ENCODE measurements around the gene VGF. TPM values are rescaled to one million over a fixed set of nuclear protein-coding genes. Genes with fewer than 3 reads are reported as not detected.
"Not testable (repeated sequence)": the region's sequence is repeated elsewhere in the genome, so short reads cannot be mapped to it uniquely, and the experiment has no call there.

VGF gene
- total RNA-seq, 1 experiment from 2014 or later: 11.2 TPM

GRCh38 chr7:101122933-101123702 is 42.3 kb downstream of the VGF start:
- intact Hi-C loops (cut with micrococcal nuclease): no loop called here
- H3K36me3 Mint-ChIP-seq (ENCODE audit: insufficient read depth, unreplicated experiment): peaks cover 11% of the 10 kb centered on the region
- no peaks in the 10 kb centered on the region for H3K27me3 Mint-ChIP-seq (ENCODE audit: insufficient read depth, unreplicated experiment)

GRCh38 chr7:101121991-101122932 is 43.1 kb downstream of the VGF start:
- Mint-ChIP-seq H3K4me1 (ENCODE audit: insufficient read depth, unreplicated experiment) (peaks cover 36% of the 10 kb centered on the region), H3K27me3 (ENCODE audit: insufficient read depth, unreplicated experiment) (no peaks in the 10 kb centered on the region), H3K36me3 (ENCODE audit: insufficient read depth, unreplicated experiment) (peaks cover 11% of the 10 kb centered on the region), H3K9me3 (ENCODE audit: unreplicated experiment) (no peaks in the 10 kb centered on the region), H3K27ac (ENCODE audit: low read depth, unreplicated experiment) (peak overlapping the region; percentile 91), H3K4me3 (ENCODE audit: unreplicated experiment) (peak overlapping the region; percentile 44)
- TF ChIP-seq CTCF (IDR thresholded peaks at IDR 0.05; ENCODE audit: unreplicated experiment): no peak
- peak; percentile 88 for DNase-seq (ENCODE audit: unreplicated experiment)
- POLR2A ChIA-PET: interaction anchor here (0.6 to 2.0 kb wide), 10 partner anchors 12 to 459 kb away, joined by 3 to 11 read pairs (median 4); partner anchors contain the start of genes TRIM56 and ZNHIT1
- CTCF ChIA-PET: interaction anchor here (0.6 to 2.2 kb wide), 5 partner anchors 11 to 160 kb away, joined by 3 to 6 read pairs (median 3); no protein-coding TSS in a partner anchor
- BruUV-seq (replicated peaks): no TSS peak
- intact Hi-C loops (cut with micrococcal nuclease): no loop called here

More at GRCh38 chr7:101122933-101123702, 42.3 kb downstream of the VGF start:
- no peak for TF ChIP-seq CTCF (IDR thresholded peaks at IDR 0.05; ENCODE audit: unreplicated experiment)
- Mint-ChIP-seq H3K4me1 (ENCODE audit: insufficient read depth, unreplicated experiment) (peaks cover 44% of the 10 kb centered on the region), H3K4me3 (ENCODE audit: unreplicated experiment) (no peak overlapping the region), H3K9me3 (ENCODE audit: unreplicated experiment) (no peaks in the 10 kb centered on the region), H3K27ac (ENCODE audit: low read depth, unreplicated experiment) (peak overlapping the region; percentile 75)
- no peak for DNase-seq (ENCODE audit: unreplicated experiment)
- ChIA-PET POLR2A (interaction anchor here (0.6 to 2.0 kb wide), 8 partner anchors 12 to 246 kb away, joined by 3 to 8 read pairs (median 4); partner anchors contain the start of genes TRIM56 and ZNHIT1), CTCF (interaction anchor here (0.6 to 2.2 kb wide), 3 partner anchors 15 to 524 kb away, joined by 3 to 6 read pairs (median 3); no protein-coding TSS in a partner anchor)
- no TSS peak for BruUV-seq (replicated peaks)

GRCh38 chr7:101121631-101121990 is 43.8 kb downstream of the VGF start:
- peak overlapping the region; percentile 91 for H3K27ac Mint-ChIP-seq (ENCODE audit: low read depth, unreplicated experiment)
- H3K36me3 Mint-ChIP-seq (ENCODE audit: insufficient read depth, unreplicated experiment); DNase-seq (ENCODE audit: unreplicated experiment); H3K9me3 Mint-ChIP-seq (ENCODE audit: unreplicated experiment); BruUV-seq (replicated peaks); intact Hi-C loops (cut with micrococcal nuclease); H3K27me3 Mint-ChIP-seq (ENCODE audit: insufficient read depth, unreplicated experiment): not testable (repeated sequence)
- CTCF ChIA-PET: interaction anchor here (0.6 to 1.0 kb wide), 4 partner anchors 10 to 161 kb away, joined by 3 to 4 read pairs (median 3); no protein-coding TSS in a partner anchor
- H3K4me3 Mint-ChIP-seq (ENCODE audit: unreplicated experiment): peak overlapping the region; percentile 44
- POLR2A ChIA-PET: interaction anchor here (0.7 to 2.0 kb wide), 6 partner anchors 12 to 458 kb away, joined by 3 to 11 read pairs (median 4); partner anchors contain the start of gene ZNHIT1
- peaks cover 30% of the 10 kb centered on the region for H3K4me1 Mint-ChIP-seq (ENCODE audit: insufficient read depth, unreplicated experiment)

GRCh38 chr7:101120315-101120714 is 45.1 kb downstream of the VGF start:
- no peaks in the 10 kb centered on the region for H3K27me3 Mint-ChIP-seq (ENCODE audit: insufficient read depth, unreplicated experiment)
- H3K4me1 Mint-ChIP-seq (ENCODE audit: insufficient read depth, unreplicated experiment): peaks cover 21% of the 10 kb centered on the region
- H3K9me3 Mint-ChIP-seq (ENCODE audit: unreplicated experiment): no peaks in the 10 kb centered on the region
- no peak for TF ChIP-seq CTCF (IDR thresholded peaks at IDR 0.05; ENCODE audit: unreplicated experiment)
- CTCF ChIA-PET: interaction anchor here (0.6 kb wide), 1 partner anchor 75 kb away, joined by 3 read pairs; no protein-coding TSS in a partner anchor
- no peak for DNase-seq (ENCODE audit: unreplicated experiment)
- POLR2A ChIA-PET: interaction anchor here (0.6 kb wide), 1 partner anchor 16 kb away, joined by 3 read pairs; no protein-coding TSS in a partner anchor
- H3K4me3 Mint-ChIP-seq (ENCODE audit: unreplicated experiment): no peak overlapping the region
- H3K36me3 Mint-ChIP-seq (ENCODE audit: insufficient read depth, unreplicated experiment): no peaks in the 10 kb centered on the region
- no TSS peak for BruUV-seq (replicated peaks)
- intact Hi-C loops (cut with micrococcal nuclease): no loop called here
- no peak overlapping the region for H3K27ac Mint-ChIP-seq (ENCODE audit: low read depth, unreplicated experiment)
